Eye (tissue), 1 donor: Measurements from ENCODE around the gene STAG3.

Experiments
- DNase-seq: peaks from one replicate; pipeline ENCODE4 v3.0.0-alpha.2; 2015

STAG3 gene

DNA sequence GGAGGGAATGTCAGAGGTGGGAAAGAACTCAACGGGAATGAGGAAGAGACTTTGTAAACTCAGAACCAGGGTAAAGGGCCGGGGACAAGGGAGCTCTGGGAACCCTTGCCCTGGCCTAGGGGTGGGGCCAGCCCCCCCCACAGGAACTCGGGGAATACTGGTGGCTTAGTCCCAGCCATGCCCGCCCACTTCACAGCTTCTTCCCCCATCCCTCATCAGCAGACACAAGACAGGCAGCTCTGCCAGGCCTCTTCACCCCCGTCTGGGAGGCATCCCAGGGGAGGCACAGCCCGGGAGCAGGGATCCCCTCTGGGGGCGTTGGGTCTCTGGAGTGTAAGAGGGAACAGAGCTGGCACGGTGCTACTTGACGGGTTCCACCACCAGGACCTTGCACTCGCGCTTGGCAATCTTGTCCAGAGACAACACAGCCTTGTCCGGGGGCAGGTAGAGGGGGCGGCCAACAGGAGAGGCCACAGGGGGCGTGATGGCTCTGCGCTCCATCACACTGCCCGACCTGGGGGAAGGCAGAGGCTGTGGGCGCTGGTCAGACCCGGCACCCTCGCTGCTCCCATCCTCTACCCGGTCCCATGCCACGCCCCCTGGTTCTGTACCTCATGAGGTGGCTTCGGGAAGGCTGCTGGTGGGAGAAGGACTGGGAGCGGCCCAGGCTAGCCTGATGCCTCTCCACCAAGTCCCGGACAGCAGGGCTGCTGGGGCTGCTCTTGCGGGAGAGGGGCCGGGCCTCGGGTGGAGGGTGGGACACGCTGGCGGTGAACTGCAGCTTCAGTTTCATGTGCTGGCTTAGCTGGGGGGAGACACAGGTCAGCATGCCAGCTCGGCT is 22.8 kb upstream of the STAG3 start:
- DNase-seq: no peak

DNA sequence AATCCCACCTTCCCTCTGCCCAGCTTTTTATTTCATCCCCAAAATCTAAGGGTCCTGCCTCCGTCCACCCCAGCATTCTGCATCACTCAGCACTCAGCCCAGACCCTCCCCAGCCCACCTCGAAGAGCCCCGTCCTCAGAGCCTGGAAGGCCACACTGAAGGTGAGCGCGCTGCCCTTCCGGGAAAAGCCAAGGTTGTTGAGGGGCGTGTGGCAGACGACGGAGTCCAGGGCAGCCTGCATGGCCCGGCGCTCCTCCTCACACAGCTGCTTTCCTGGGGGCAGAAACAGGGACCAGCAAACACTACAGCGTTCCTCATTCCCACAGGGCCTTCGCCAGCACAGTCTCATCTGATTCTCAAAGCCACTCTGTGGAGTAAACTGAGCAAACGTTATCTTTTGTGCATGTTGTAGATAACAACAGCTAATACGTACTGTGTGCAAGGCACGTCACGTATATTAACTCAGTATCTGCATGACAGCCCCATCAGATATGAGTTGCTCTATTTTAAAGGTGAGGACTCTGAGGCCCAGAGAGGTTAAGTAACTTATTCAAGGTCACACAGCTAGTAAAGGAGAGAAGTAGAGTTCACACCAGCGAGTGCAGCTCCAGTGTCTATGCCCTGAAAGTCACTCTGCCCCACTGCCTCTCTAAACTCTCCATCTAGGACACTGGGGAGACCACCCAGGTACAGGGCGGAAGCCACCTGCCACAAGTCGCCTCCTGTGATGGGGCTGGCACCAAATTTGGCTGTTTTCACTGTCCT is 22.0 kb upstream of the STAG3 start:
- no peak for DNase-seq

DNA sequence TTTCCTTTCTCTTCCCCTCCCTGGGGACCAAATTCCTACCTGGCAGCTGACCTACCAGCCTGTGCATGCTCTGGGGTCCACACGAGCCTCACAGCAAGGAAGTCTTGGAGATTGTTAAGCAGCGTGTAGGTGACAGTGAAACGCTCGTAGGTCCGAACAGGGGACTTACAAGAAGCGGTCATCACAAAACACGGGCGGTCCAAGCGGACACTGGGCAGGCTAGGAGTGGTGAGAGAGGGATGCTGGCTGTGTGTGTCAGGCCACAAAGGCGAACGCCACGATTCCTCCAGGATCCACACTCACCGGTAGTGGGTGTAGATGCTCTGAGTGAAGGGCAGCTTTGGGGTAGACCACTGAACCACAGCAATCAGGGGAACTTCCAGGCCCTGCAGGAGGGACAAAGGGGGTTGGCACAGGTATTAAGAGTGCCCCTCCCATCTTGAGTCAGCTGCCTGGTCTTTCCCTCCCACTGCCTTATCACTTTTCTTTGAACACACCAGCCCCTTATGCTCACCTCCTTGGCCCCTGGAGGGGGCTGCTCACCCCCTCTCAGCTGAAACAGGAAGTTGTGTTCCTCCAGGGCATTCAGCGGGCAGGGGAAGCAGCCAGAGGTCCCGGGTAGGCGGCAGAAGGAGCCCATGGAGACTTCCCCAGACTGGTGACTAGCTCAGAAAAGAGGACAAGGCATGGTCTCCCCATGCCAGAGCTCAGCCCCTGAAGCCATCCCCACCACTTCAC is 21.2 kb upstream of the STAG3 start:
- no peak for DNase-seq

DNA sequence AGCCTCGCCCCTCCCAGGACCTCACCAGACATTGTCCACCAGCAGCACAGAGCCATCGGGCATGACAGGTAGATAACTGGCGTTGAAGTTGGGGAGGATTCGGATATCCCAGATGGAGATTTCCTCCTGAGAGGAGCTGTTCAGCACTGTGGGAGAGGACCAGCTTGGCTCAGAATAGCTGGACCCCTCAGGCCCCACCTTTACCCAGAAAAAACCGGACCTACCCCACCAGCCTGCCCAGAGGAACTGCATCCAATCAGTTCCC is 20.7 kb upstream of the STAG3 start:
- no peak for DNase-seq

DNA sequence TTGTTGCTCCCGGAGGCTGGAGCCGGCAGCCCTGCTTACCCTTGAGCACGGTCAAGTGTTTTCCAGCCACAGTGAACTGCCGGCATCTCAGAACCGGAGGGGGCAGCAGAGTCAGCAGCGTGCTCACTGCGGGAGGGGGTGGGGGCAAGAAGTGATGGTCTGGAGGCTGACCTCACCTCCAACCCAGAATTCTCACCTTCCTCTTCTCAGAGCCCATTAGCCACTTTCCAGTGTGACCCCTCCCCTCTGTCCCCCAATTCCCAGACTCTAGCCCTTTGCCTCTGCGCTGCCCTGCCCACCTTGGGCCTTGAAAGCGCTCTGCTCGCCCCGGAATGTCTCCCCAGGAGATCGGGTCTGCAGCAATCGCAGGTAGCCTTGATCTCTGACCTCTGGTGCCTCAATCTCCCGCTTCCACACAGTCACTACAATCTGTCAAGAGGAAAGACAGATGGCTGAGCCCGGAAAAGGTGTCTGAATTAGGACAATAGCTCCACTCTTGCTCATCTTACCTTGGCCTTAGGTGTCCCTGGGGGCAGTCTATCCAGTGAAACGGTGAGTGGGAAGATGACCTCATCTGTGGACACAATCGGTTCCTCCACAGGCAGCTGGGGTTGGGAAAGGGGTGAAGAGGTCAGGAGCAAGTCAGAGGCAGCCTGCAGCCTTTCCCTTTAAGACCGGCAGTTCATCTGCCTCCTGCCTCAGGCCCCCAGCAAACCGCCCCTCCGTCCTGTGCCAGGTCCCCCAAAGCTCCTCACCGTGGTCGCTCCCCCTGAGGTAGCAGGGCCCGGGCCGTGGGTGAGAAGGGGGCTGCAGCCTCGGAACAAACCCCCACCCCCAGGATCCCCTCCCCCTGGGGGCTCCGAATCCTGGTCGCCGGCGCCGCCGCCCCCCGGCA is 20.1 kb upstream of the STAG3 start:
- DNase-seq: peak; percentile 37

DNA sequence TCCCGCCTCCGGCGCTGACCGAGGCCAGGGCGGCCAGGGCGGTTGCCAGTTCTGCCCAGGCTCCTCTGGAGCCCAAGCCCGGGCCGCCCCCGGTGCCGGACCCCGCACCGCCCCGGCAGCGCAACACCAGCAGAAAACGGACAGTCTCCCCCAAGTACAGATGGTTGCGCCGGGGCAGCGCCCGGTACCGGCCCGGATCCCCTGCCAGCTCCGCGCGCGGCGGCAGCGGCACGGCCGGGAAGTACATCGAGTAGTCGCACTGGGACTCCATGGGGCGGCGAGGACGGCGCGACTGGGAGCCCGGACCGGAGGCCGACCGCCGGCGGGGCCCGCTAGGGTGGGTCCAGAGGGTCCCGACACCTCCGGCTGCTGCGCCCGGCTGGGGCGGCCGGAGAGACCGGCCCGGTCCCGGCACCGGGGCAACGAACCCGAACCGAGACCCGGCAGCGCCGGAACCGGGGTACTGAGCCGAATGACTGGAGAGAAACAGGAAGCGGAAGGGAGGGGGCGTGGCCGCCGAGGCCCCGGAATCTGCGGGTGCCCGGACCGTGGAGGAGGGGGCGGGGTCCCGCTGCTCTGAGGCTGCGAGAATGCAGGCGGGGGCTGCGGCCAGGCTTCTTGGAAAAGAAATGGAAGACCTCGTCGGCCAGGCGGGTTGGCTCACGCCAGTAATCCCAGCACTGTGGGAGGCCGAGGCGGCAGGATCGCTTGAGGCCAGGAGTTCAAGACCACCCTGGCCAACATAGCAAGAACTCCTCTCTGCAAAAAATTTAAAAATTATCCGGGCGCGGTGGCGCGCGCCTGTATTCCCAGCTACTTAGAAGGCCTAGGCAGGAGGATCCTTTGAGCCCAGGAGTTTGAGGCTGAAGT is 19.3 kb upstream of the STAG3 start, which contains the start of gene TRAPPC14:
Gene TRAPPC14 (minus strand): TSS at position 495 of the 870 bp plus-strand sequence. CDS start 224 bp downstream, at position 271.
- peak; percentile 93 for DNase-seq

DNA sequence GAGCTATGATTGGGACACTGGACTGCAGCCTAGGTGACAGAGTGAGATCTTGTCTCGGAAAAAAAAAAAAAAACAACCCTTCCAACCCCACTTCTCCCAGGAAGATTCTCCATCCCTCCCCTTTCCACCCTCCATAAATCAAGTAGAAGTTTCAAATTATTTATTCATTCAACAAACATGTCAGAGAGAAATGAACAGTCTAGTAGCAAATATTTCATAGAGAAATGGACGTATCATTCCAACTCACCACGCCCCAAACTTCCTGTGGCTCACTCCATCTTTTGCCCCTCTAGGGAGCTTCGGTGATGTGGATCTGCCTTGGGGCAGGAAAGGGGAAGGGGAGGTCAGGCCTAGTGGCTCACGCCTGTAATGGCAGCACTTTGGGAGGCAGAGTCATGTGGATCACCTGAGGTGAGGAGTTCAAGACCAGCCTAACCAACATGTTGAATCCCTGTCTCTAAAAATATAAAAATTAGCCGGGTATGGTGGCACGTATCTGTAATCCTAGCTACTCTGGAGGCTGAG is 18.6 kb upstream of the STAG3 start:
- peak; percentile 14 for DNase-seq

DNA sequence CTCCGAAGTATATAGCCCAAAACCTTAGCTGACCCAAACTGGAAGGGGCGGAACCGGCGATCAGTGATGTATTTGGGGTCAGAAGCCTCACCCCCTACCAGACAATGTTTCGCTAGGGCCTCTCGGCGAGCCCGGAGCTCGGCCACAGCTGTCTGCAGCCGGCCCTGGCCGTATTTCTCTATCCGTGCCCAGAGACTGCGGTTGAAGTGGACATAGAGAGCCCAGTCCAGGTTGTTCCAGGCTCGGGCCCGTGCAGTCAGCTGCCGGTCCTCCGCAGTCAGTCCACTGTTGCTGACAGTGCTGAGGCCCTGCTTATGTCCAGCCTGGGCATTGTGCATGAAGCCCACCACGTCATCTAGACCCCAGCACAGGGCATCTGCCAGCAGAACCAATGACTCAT is 17.7 kb upstream of the STAG3 start:
- no peak for DNase-seq

DNA sequence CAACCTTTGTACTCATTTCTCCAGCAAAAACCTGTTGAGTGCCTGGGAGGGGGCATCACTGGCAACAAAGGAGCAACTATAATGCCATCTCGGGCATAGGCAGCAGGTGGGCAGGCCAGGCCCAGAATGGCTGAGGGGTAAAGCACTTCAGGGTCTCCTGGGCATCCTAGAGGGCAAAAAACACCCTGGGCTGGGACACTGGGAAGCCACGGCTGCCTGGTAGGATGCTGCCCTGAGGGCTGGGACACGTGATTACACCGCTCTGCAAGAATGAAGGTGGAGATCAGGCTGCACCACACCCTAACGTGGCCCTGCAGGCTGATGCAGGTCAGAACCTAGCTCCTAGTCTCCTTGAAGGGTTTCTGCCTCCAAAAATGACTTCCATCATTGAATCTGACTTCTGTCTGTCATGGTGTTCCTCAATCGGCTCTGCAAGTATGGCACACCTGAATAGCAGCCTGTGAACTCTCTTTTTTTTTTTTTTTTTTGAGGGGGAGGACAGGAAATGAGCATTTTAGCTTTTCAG is 14.6 kb upstream of the STAG3 start:
- DNase-seq: no peak

DNA sequence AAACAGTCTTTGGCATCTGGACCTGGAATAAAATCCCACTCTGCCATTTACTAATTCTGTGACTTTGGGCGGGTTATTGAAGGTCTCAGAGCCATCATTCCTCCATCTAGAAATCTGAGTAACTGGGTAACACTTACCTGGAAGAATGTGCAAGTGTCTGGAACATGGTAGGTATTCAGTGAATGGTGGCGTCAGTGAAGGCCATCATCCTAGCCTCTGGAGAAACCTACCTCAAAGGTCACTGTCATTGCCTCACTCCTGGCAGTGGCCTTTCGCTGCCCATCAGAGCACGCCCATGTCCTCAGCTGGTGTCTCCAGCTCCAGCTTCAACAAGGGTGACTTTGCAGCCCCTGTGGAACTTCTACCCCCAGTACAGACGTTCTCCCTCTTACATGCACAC is 13.8 kb upstream of the STAG3 start:
- DNase-seq: no peak

DNA sequence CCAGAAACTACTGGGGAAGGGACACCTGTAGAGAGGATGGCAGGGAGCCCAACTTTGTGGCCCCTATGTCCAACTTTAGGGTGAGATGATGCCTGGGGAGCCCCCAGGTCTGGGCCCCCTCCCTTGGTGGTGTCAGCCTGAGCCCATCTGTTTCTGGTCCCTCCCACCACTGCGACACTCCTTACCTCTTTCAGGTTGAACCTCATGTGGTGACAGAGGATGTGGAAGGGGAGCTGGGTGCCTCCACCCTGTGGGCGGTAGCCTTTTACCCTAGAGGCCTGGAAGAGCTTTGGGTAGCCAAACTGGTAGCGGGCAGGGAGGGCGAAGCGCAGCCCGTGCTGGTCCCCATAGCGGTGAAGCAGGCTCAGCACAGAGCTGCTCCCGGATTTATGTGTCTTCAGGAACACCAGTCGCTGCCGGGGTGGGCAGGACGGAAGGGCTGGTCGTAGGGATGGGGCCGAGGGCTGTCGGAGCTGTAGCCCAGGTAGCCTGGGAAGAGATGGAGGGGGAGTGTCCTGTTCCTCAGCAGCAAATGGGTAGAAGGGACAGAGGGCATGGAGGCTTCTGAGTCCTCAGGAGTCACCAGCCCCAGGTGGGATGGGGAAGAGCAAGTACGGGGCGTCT is 11.3 kb upstream of the STAG3 start:
- DNase-seq: no peak

DNA sequence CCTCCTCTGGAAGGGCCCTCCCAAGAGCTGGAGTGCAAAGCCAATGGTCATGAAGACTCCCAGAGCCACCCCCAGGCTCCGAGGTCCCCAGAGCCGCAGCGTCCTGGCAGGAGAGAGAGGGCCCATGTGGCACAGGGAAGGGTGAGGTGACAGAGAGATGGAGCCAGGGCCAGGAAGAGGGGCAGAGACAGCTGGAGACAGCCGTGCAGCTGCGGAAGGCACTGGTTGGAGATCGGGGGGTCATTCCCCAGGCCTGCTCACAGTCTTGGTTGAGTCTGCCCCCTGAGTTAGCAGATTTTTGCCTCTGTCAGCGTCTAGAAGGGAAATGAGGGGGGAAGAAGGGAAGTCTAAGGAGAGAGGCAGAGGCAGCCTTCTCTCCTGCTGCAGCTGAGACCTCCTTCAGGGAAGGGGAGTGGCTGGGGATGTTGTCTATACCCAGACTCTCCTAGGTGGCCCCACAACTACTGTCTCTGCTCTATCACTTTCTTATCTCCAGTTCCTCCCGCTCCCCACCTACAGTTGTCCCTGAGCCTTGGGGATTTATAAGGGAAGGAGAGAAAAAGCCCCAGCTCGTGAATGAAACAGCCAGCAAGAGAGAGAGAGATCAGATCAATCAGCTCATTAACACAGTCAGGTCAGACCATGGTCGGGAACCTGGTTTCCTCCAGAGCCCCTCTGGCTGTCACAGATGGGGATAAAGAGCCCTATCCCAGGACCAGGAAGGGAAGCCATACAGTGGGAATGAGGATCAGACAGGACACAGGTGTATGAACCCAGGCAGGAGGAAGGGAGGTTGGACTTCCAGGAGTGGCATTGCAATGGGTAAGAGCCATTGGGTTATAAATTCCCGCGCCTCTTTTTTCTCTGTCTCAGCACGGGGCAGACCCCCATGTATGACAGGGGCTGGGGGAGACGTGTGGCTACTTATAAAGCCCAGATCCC is 10.5 kb upstream of the STAG3 start:
- DNase-seq: peak; percentile 46

DNA sequence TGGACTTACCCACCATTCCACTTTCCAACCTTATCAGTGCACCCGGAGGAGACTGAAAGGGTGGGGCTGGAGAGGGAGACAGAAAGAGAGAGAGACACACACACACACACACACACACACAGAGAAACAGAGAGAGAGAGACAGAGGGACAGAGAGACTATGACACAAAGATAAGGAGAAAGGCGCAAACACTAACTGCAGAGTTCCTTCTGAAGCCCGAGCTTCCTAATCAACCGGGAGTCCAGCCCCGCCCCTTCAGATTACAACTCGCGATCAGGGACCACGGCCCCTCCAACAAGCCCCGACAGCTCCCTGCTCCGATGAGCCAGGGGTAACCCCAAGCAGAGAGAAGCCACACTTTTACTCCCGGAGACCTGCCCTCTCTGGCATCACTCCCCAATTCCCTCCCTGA is 9.8 kb upstream of the STAG3 start:
- peak; percentile 72 for DNase-seq

DNA sequence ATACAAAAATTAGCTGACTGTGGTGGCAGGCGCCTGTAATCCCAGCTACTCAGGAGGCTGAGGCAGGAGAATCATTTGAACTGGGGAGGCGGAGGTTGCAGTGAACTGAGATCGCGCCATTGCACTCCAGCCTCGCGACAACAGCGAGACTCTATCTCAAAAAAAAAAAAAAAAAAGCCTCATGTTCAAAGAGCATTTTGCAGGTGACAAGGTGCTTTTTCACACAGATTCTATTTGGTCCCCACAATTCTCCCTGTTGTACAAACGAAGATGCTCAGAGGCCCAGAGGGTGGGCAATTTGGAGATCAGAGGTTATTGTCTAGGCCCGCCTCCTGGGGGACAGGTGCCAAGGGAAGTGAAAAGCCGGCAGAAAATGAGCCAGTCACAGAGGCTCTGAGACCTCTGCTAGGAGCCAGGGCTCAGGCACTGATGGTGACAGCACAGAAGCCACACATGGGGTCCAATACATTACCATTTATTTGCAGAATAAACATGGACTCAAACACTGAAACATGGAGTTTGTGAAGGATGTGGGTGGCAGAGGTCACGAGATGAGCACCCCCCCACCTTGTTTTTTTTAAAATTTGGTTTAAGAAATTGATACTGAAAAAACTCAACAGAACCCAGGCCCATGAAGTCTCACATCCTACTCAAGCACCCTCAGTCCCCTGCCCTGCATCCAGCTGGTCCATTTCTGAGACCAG is 8.4 kb upstream of the STAG3 start:
- DNase-seq: peak; percentile 8

DNA sequence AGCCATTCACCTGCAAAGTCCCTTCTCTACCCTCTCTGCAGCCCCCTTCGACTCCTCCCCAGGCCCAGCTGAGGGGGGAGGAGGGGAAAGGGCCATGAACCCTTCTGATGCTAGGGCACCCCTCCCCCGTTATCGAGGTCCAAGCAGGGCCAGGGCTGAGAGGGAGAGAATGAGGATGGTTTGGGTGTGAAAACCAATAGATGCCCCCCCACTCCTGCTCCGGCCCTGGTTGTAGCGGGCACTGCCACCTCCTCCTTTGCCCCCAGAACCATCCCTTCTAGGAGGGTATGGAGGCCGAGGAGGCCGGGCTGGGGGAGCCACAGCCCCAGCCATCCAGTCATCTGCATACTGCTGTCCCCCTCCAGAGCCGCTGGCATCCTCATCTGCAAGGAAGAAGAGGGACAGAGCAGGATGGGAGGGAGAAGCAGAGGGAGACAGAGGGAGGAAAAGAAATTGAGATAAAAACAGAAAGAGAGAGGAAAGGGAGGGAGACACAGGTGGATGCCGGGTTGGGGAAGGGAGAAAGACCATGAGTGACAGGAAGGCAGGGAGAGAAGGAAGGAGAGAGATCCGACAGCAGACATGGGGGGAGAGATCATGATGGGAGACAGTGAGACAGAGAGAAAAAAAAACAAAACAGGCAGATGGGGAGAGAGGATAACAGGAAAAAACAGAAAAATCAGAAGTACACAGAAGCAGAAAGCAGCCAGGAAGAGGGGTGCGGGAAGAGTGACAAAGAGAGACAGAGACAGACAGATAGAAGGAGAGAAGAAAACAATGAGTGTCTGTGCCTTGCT is 7.4 kb upstream of the STAG3 start:
- DNase-seq: no peak

DNA sequence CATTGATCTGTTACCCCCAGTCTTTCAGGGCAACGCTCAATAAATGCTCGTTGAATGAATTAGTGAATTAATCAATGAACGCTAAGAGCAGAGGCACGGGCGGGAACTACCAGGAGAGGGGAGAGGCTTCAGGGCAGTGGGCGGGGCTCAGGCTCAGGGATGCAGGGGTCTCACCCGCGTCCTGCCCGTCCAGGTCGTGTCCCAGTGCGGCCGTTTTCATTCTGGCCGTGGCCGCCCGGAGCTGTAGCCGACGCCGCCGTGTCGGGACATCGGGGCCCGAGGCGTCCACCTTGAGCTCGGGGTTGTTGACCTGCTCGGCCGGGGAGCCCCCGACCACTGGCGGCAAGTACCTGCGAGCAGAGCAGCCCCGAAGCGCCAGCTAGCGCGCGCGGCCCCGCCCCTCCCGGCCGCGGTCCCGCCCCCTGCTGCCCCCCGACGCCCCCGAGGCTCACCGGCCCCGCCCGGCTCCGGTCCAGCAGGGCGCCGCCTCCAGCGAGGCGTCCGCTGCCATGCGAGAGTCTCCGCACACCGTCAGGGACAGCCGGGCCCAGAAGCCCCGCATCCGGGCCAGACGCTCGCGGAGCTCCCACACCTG is 6.5 kb upstream of the STAG3 start:
- peak; percentile 46 for DNase-seq

DNA sequence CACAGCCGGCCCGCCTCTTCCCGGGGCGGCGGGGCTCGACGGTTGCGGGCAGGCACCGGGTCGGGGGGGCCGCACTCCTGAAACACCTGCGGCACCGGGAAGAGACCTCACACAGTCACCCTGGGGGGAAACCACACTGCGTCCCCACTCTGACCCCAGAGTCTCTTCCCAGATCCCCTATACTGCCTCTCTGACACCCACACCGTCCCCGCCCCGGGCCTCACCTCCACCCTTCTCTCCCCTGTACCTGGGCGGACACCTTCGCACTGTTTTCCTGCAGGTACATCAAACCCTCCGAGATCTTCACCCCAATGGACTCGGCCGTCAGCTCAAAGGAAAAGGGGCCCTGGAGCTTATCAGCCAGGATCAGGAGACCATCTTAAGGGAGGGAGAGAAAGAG is 5.9 kb upstream of the STAG3 start:
- DNase-seq: peak; percentile 9
